C4-2B (cell line): ENCODE measurements around the gene KDSR.

Experiments
- H3K27ac ChIP-seq: fragments of 450-650 bp; 2 replicates; pipeline ENCODE4 v1.5.1; 2017
- ZFX ChIP-seq: fragments of 450-650 bp; IDR thresholded peaks from 2 replicates; pipeline ENCODE4 v1.6.1; 2017
- TF ChIP-seq, protein P1 (sequence below): fragments of 450-650 bp; conservative IDR thresholded peaks from 2 replicates; pipeline ENCODE4 v1.5.1; 2017; ENCODE audit warnings: mild to moderate bottlenecking

Gene KDSR

DNA sequence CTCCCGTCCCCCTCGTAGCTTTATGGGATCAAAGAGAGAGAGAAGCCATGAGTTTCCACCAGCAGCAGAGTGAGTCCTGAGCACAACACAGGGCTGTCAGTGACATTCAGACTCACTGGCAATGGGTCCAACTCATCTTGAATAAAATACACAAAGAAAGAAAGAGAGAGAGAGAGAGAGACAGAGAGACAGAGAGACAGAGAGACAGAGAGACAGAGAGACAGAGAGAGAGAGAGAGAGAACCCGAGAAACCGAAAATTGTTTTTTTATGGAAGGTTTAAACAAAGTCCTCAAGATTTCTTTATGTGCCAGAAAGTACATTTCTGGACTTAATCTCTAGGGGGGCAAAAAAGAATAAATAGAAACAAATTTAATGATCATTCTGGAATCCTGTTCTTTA, 35.9 kb downstream of the KDSR start:
- H3K27ac ChIP-seq: no peak overlapping the region
- no peak for TF ChIP-seq ZFX
- TF ChIP-seq, protein P1, sequence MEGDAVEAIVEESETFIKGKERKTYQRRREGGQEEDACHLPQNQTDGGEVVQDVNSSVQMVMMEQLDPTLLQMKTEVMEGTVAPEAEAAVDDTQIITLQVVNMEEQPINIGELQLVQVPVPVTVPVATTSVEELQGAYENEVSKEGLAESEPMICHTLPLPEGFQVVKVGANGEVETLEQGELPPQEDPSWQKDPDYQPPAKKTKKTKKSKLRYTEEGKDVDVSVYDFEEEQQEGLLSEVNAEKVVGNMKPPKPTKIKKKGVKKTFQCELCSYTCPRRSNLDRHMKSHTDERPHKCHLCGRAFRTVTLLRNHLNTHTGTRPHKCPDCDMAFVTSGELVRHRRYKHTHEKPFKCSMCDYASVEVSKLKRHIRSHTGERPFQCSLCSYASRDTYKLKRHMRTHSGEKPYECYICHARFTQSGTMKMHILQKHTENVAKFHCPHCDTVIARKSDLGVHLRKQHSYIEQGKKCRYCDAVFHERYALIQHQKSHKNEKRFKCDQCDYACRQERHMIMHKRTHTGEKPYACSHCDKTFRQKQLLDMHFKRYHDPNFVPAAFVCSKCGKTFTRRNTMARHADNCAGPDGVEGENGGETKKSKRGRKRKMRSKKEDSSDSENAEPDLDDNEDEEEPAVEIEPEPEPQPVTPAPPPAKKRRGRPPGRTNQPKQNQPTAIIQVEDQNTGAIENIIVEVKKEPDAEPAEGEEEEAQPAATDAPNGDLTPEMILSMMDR: no peak

DNA sequence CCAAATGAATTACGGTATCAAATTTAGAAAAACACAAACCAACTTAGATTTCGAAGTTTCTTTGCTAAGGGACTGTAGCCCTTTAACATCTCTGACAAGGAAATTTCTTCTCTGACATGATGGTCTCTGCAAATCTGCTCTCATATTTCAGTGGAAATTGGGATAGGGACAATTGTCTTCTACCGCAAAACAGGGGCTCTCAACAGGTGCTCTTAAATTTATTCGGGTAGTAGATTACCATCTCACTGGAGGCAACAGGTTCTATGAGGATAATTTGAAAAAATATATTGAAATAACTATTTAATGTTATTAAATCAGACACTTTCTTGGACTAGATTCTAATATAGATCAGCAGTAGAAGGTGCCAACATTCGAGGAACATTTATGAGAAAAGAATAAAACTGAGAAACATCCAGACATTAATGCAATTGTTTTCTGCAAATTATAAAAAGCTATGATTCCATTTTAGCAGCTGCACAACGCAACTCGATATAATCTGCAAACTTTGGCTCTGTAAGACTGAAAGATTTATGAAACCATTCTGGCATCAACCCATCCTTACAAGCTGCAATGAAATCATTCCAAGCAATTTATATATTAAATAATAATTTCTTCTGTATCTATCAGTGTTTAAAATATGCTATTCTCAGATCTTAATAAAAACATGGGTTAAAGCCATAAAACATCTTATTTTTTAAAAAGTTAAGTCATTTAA, 37.4 kb downstream of the KDSR start:
- no peak overlapping the region for H3K27ac ChIP-seq
- no peak for TF ChIP-seq ZFX
- TF ChIP-seq, protein P1: no peak

DNA sequence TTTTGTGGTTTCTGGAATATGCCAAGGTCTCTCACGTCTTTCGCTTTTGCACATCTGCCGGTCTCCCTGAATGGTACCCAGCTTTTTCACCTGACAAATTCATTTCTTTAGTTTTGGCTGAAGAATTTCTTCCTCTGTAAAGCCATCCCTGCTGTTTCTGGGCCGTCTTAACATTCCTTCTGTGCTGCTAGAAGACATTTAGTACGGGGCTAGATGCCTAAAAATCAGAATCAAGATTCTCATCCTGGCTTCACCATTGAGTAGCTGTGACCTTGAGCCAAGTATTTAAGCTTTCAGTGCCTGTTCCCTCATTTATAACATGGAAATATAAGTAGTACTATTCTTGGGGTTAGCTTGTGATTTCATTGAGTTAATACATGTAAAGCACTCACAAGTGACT, 41.0 kb downstream of the KDSR start:
- H3K27ac ChIP-seq: no peak overlapping the region

DNA sequence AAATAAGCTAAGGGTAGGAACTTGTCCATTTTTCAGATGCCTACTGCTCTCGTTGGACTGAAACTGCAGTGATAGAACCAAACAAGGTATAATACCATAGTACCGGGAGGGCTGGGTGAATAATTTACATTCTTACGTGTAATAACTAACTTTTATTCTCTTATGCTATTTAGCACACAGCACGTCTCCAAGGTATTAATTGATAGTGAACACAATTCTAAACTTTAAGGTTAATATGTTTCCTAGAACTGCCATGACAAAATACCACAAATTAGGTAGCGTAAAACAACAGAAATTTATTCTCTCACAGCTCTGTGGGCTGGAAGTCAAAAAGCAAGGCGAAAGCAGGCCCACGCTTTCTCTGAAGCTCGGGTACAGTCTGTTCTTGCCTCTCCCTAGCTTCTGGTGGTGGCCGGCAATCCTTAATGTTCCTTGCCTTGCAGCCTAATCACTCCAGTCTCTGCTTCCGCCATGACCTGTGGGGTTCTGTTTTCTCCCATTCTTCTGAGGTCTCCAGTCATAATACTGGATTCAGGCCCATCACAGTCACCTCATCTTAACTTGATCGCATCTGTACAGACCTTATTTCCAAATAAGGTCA, 41.8 kb downstream of the KDSR start:
- TF ChIP-seq, protein P1: no peak
- no peak for TF ChIP-seq ZFX
- H3K27ac ChIP-seq: no peak overlapping the region

More for the DNA sequence above, 41.0 kb downstream of the KDSR start:
- TF ChIP-seq, protein P1: no peak
- TF ChIP-seq ZFX: no peak

DNA sequence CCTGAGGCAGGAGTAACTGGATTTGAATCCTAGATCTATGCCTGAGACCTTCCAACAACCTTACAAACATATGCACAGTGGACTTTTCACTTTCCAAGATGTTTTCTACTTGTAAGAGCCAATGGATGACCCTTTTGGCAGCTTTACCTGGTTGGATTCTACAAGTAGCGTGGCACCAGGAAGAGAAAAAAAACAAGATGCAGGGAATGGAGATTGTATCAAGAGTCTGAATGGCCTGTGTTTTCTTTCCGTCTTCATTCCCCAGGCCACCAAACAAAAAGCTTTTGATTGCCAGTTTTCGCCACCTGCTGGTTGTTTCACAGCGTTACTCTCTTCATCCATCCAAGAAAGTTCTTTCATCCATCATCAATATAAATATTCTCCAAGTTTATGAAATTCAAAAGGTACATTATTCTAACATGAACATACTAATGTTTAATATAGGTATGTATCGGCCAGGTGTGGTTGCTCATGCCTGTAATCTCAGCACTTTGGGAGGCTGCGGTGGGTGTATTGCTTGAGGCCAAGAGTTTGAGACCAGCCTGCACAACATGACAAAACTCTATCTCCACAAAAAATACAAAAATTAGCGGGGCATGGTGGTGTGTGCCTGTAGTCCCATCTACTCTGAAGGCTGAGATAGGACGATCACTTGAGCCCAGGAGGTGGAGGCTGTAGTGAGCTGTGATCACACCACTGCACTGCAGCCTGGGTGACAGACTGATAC, 43.9 kb downstream of the KDSR start:
- no peak for TF ChIP-seq ZFX
- TF ChIP-seq, protein P1: peak; percentile 78
- H3K27ac ChIP-seq: no peak overlapping the region

DNA sequence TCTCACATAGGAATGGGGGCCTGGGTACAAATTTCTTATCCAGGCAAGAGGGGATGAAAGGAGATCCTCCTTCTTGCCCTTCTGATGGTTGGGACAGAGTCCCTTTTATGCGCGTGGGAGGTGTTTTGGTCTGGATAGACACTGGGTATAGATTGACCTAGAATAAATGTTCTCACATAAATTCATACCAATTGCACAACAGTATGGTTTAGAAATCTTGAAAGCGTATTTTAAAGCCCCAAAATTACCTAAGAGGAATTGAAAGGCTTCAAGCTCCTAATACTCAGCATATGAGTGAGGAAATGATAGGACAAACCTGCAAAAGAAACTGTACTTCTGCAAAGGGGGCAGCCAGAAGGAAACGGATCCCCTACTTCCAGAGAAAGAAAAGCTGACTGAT, 44.8 kb downstream of the KDSR start:
- TF ChIP-seq, protein P1: no peak
- no peak for TF ChIP-seq ZFX
- no peak overlapping the region for H3K27ac ChIP-seq

DNA sequence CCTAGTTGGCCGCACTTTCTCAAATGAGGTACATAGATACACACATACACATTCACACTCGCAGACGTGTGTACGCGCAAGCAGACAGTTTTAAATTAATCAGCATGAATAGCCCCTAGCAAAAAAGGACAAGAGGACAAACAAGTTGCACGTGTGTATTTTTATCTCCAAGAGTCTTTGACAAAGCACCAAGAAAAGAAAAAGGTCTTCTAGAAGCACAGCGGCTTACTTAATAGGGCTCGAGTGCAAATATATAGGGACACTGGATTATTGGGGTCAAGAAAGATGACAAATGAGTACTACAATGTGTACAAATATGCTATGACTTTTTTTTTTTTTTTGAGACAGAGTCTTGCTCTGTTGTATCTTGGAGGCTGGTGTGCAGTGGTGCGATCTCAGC, 45.7 kb downstream of the KDSR start:
- peak overlapping the region; percentile 72 for H3K27ac ChIP-seq
- TF ChIP-seq ZFX: no peak
- TF ChIP-seq, protein P1: no peak
